Raji (cell line): ENCODE data around the gene SEMA4F.

Source experiments
- POLR2A ChIP-seq: IDR thresholded peaks from 2 replicates; pipeline ENCODE4 v1.6.1; 2011; ENCODE audit warnings: low read depth, low read length, control low read depth; ENCODE audit not compliant: insufficient read depth

SEMA4F gene

DNA sequence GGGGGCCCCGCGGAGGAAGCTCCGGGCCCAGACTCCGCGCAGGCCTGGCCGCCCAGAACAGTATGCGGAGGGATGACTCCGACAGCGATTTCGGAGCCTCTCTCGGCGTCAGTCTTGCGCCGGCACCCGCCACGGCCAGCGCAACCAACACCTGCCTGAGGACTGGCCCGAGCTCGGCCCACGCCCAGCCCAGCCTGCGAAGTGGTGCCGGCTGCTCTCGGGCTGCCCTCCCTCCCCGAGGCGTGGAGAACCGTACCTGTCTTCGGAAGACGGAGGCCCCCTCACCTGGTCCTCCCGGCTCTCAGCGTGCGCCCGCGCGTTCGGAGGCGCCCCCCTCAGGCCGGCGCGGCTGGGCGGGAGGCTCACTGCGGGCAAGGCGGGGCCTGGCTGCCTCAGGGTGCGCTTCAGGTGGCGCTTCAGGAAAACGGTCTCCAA lies 6.0 kb upstream of the SEMA4F start, which contains the start of gene M1AP:
TSS of gene M1AP (minus strand) at position 322 of the 435 bp plus-strand sequence. CDS start 8,055 bp downstream, outside the sequence.
- no peak for TF ChIP-seq POLR2A

DNA sequence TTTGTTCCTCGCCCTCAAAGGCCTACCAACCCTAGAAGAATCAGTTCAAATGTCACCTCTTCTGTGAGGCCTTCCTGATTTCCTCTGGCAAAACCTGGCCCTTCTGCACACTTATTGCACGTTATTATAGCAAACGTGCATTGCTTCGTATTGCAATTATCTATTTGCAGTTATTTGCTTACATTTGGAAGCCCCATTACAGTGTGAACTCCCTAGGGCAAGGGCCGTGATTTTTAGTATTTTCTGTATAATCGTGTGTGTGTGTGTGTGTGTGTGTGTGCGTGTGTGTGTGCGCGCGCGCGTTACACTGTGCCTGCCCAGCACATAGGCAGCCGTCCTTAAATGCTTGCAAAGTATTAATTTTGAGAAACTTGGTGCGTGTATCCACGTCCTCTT lies 460 bp upstream of the SEMA4F start:
- TF ChIP-seq POLR2A: no peak

DNA sequence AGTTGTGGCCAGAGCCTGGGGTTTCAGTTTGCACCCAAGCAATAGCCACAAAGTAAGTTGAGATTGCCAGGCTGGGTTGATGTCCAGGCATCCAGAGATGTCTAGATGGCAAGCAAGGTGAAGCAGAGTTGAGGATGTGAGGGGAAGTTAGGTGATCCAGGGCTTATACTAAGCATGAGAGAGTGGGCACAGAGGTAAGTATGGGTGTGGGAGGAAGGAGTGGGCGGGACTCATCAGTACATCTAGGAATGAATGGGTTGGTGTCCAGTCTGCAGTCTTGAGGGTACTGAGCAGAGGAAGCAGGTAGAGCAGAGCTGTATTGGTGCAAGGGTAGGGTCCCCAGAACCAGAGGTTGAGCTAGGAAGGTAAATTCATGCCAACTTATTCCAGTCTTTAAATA lies 1.5 kb downstream of the SEMA4F start:
- TF ChIP-seq POLR2A: no peak

DNA sequence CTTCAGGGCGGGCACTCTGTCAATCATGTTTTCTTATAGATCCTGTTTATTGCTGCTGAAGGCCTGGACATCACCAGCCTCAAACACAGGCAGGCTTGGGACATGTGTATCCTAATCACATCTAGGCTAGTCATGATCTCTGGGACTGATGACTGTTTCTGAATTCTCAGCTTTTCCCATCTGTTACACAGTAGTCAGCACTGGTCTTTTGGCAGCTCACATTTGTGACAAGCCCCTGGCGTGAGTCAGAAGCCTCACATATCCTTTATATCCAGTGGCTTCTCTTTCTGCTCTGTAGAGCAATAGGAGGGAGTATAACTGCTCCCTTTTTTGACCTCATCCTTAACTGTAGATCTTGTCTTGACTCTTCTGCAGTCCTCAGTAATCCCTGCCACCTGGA lies 4.5 kb downstream of the SEMA4F start:
- TF ChIP-seq POLR2A: no peak

DNA sequence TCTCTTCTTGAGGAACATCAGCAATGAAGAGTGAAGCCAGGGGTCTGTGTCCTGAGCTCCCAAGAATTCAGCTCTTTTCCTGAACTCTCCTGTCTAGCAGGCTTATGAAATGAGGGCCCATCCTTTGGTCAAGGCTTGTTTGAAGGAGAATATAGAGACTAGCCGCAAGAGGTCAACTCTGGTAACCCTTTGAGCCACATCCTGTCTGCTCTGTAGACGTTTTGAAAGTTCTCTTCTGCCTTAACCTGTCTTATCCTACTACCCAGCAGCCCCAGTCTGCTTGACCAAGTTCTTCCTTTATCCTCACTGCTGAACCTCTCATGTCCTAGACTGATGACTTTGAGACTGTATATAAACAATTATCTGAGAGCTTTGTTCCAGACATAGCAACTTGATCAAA lies 5.4 kb downstream of the SEMA4F start:
- TF ChIP-seq POLR2A: no peak

DNA sequence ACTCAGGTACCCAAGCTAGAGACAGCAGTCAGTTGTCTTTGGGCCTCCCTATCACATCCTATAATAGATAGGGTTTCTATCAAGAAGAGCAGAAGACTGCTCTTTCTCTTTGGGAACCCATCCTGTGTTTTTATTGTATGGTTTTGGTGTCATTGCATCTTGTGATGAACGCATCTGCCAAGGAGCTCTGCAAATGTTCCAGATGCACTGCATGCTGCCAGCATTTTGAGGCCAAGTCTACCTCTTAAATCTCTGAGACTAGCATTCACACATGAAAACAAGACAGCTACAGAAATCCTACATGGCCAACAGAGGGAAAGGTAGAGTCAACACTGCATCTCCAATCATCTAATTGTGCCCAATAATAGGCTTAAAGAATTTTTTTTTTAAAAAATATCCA lies 14.0 kb downstream of the SEMA4F start:
- no peak for TF ChIP-seq POLR2A

DNA sequence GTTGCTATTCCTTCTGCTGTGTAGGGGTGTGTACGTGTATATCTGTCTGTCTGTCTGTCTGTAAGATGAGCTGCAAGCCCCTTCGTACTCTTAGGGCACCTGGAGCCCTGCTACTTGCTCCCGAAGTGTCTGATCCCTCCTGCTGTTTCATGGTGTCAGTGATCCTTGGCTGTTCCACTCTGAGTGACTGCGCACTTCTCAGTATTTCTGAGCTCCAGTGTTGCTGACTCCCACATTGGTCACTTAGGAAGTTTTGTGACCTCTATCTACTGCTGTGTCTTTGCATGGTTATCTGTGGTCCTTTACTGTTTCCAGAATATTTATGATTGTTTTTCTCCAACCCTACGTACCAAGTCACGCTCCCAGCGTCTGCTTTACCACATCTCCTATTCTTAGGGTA lies 16.2 kb downstream of the SEMA4F start:
- no peak for TF ChIP-seq POLR2A

DNA sequence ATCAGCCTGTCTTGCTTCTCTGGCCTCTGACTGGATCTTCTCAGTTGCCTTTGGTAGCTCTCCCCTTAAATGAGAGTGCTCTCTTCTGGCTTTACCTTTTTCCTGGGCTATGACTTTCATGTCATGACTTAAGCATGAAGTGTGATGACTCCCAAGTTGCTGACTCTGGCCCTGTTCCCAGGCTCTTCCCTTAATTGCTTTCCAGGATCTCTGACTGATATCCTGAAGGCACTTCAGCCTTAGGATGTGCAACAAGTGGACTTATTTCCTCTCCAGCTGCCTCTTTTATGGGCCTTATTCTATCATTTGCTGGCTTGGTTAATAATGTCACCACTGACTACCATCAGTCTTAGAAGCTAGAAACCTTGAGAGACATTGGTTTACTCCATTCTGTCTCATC lies 17.4 kb downstream of the SEMA4F start:
- no peak for TF ChIP-seq POLR2A

DNA sequence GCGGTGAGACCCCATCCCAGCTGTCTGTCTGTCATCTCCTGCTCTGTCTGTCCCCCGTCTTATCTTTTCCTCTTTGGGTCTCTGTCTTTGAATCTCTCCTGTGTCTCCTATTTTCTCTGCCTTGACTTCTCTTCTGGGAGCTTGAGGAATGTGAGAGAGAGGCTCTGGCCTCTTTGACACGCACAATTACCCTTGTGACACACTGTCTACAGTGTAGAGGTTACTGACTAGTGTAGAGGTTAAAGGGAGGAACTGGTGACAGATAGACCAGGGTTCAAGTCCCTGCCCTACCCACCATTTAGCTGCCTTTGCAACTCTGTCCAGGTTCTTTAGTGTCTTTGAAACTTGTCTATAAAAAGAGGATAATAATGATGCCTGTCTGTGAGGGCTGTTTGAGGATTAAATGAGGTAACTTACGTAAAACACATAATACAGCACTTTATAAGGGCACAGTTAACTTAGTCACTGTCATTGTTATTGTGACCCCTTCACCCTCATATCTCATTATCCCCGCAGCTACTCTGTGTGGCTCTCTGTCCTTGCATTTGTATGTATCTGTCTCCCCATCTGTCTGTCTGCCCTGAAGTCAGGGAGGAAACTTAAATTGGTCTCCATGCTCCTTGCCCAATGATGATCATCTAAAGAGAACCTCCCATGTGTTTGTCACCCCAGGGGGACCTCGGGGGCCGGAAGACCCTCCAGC lies 19.9 kb downstream of the SEMA4F start:
- TF ChIP-seq POLR2A: no peak

DNA sequence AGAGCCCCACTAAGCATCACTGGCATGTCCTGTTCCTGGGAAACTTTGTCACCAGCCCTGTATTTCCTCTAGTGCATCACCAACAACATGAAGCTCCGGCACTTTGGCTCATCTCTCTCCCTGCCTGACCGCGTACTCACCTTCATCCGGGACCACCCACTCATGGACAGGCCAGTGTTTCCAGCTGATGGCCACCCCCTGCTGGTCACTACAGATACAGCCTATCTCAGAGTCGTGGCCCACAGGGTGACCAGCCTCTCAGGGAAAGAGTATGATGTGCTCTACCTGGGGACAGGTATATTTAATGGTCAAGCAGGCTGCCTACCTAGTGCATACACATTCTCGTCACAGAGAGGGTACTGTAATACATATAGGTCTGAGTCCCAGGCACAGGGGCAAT lies 21.0 kb downstream of the SEMA4F start:
- TF ChIP-seq POLR2A: no peak

DNA sequence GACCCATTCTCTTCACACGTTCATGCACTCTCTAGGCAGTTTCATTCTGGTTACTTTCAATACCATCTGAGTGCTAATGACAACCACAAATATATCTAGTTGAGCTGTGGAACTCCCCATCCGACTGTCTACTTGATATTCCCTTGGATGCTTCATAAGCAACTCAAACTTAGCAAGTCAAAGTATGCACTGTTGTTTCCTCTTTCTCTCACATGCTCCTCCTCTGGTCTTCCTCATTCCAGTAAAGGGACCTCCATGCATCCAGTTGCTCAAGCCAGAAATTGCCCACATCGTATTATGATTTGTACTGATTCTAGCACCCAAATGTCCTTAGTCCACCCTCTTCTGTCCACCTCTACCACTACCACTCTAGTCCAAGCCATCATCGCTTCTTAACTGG lies 22.3 kb downstream of the SEMA4F start:
- no peak for TF ChIP-seq POLR2A

DNA sequence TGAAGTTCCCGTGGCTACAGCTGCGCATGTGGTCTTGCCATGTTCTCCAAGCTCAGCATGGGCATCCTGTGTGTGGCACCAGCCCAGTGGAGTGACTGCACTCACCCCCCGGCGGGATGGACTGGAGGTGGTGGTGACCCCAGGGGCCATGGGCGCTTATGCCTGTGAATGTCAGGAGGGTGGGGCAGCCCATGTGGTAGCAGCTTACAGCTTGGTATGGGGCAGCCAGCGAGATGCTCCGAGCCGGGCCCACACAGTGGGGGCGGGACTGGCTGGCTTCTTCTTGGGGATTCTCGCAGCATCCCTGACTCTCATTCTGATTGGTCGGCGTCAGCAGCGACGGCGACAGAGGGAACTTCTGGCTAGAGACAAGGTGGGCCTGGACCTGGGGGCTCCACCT lies 25.6 kb downstream of the SEMA4F start:
- TF ChIP-seq POLR2A: no peak

DNA sequence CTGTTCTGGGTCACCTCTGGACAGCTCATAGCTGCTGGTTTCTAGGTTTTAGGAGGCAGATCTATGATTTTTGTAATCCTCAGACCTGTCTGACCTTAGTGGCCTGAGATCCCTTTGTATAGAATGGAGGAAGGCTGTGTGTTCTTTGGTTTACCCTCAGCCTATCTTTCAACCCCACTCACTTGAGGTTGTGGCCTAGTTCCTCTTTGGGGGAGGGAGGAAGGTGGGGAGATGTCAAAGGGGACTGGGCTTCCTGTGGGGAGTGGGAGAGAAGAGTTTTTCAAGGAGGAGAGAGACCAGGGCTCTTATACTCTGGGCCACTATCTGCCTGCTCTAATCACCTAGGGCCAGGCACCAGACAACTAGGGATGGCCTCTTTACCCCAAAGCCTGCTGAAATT lies 28.5 kb downstream of the SEMA4F start:
- no peak for TF ChIP-seq POLR2A

DNA sequence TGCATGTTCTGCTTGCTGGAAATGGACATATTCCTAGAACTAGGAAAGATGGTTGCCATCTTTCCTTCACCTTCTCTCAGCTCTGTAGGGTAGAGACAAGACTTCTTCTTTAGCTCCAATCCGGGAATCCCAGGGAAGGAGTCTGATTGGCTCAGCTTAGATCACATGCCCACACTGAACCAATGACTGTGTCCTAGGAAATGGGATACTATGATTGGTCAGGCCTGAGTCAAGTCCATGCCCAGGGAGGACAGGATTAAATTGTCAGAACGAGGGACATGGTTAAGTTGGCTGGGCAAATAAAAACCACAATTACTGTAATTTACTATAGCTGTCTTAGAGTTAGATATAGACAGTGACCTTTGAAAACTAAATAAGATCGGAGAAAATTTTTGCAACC lies 31.4 kb downstream of the SEMA4F start:
- no peak for TF ChIP-seq POLR2A

DNA sequence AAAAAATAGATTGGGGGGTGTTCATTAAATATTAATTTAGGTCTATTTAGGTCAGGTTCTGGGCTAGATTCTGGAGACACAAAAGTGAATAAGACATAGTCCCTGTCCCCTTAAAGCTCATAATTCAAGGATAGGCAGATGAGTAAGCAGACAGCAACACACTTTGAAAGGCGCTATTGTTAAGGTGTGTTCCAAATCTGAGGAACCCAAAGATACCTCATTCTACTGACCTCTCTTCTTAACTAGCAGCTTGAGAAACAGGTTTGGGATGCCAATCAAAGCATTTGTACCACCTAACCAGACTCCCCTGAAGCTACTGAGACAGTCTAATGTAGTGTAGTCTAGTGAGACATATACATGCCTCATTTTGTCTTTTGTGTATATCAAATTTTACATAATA lies 34.8 kb downstream of the SEMA4F start:
- no peak for TF ChIP-seq POLR2A

DNA sequence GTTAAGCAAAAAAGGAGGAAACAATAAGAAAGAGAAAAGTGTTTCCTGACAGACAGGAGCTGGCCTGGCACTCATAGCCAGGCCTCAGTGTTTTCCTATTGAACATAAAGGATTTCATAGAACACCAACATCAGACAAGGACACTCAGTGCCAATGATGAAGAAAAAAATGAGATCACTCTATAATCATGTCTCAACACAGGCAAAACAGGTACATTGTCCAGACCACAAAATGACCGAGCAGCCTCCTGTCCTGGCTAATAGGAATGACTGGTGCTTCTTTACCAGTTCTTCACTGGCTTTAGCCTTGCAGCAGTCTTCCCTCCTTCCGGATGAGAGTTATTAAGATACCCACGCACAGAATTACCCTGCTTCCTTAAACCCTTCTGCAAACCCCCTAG lies 35.6 kb downstream of the SEMA4F start:
- TF ChIP-seq POLR2A: no peak

DNA sequence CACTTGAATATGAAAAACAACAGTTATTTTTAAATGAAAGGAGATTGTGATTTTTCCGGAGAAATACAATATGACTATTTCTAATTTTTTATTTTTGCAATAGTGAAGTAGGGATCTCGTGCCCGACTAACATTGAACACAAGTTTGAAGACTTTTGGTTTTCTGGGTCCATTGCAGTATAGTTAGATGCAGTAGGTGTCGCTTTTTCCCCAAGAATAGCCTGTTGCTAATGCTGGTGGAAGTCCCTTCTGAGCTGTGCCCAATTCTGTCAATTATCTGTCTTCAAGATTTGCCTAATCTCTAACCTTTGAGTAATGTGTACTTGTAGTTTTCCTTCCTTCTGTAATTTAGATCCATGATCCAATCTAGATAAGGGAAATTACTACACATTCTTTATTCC lies 36.5 kb downstream of the SEMA4F start:
- no peak for TF ChIP-seq POLR2A
